Mammary epithelial cell (primary cell): ENCODE measurements around the gene LRP6.

ENCODE experiments used
- EZH2 ChIP-seq: IDR thresholded peaks from 2 replicates; pipeline ENCODE4 v1.6.1; 2012; ENCODE audit warnings: low read length, inconsistent platforms, borderline replicate concordance
- TF ChIP-seq, protein P1 (sequence below), 2 donors: IDR thresholded peaks in 1 of 2; conservative IDR thresholded peaks in 1 of 2; 2 replicates each; pipeline ENCODE4 v1.5.1; 2011 to 2012; ENCODE audit warnings: inconsistent platforms in 2 of 2, low read length in 2 of 2, mild to moderate bottlenecking in 2 of 2, control low read depth in 1 of 2, low read depth in 1 of 2; ENCODE audit not compliant: insufficient read depth in 1 of 2; ENCODE audit errors: extremely low read depth in 1 of 2

- TF ChIP-seq, protein P1, sequence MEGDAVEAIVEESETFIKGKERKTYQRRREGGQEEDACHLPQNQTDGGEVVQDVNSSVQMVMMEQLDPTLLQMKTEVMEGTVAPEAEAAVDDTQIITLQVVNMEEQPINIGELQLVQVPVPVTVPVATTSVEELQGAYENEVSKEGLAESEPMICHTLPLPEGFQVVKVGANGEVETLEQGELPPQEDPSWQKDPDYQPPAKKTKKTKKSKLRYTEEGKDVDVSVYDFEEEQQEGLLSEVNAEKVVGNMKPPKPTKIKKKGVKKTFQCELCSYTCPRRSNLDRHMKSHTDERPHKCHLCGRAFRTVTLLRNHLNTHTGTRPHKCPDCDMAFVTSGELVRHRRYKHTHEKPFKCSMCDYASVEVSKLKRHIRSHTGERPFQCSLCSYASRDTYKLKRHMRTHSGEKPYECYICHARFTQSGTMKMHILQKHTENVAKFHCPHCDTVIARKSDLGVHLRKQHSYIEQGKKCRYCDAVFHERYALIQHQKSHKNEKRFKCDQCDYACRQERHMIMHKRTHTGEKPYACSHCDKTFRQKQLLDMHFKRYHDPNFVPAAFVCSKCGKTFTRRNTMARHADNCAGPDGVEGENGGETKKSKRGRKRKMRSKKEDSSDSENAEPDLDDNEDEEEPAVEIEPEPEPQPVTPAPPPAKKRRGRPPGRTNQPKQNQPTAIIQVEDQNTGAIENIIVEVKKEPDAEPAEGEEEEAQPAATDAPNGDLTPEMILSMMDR (conservative IDR thresholded peaks at IDR 0.05 in 1 of 2, IDR thresholded peaks at IDR 0.05 in 1 of 2; ENCODE audit: extremely low read depth in 1 of 2, insufficient read depth in 1 of 2, low read depth in 1 of 2, low read length in 2 of 2): no peak
- TF ChIP-seq EZH2: no peak
These were observed 133.6 kb downstream of the LRP6 start for GRCh38 chr12:12133259-12133658.
